ENCODE results near the gene MET.
"Not testable (repeated sequence)": the region's sequence is repeated elsewhere in the genome, so short reads cannot be mapped to it uniquely, and the experiment has no call there.

The MET gene

GRCh38 chr7:116697761-116698160 lies 25.8 kb downstream of the MET start:
- DNase-seq (ENCODE audit: low read depth, low spot score), result peak; percentile 68

- DNase-seq (ENCODE audit: low read depth, low spot score), result no peak
Observed at GRCh38 chr7:116698396-116698795, 26.4 kb downstream of the MET start.

GRCh38 chr7:116698930-116699721 lies 27.1 kb downstream of the MET start:
- no peak for DNase-seq (ENCODE audit: low read depth, low spot score)

GRCh38 chr7:116699722-116700120 lies 27.7 kb downstream of the MET start:
- no peak for DNase-seq (ENCODE audit: low read depth, low spot score)

- DNase-seq (ENCODE audit: low read depth, low spot score), result peak; percentile 74
Observed at GRCh38 chr7:116702046-116702785, 30.2 kb downstream of the MET start.

- DNase-seq (ENCODE audit: low read depth, low spot score), result no peak
Observed at GRCh38 chr7:116704650-116705228, 32.7 kb downstream of the MET start.

- DNase-seq (ENCODE audit: low read depth, low spot score), result no peak
Observed at GRCh38 chr7:116705419-116705818, 33.4 kb downstream of the MET start.

GRCh38 chr7:116706668-116707126 lies 34.7 kb downstream of the MET start:
- DNase-seq (ENCODE audit: low read depth, low spot score), result peak; percentile 79

GRCh38 chr7:116707289-116707688 lies 35.3 kb downstream of the MET start:
- DNase-seq (ENCODE audit: low read depth, low spot score), result no peak

- no peak for DNase-seq (ENCODE audit: low read depth, low spot score)
Observed at GRCh38 chr7:116708248-116708647, 36.3 kb downstream of the MET start.

GRCh38 chr7:116708861-116709260 lies 36.9 kb downstream of the MET start:
- no peak for DNase-seq (ENCODE audit: low read depth, low spot score)

GRCh38 chr7:116709336-116709735 lies 37.3 kb downstream of the MET start:
- DNase-seq (ENCODE audit: low read depth, low spot score), result no peak

- DNase-seq (ENCODE audit: low read depth, low spot score), result no peak
Observed at GRCh38 chr7:116710764-116711452, 38.9 kb downstream of the MET start.

GRCh38 chr7:116711790-116712189 lies 39.8 kb downstream of the MET start:
- no peak for DNase-seq (ENCODE audit: low read depth, low spot score)

GRCh38 chr7:116713500-116713899 lies 41.5 kb downstream of the MET start:
- no peak for DNase-seq (ENCODE audit: low read depth, low spot score)

GRCh38 chr7:116713918-116714317 lies 41.9 kb downstream of the MET start:
- DNase-seq (ENCODE audit: low read depth, low spot score), result peak; percentile 50

GRCh38 chr7:116715077-116715476 lies 43.1 kb downstream of the MET start:
- no peak for DNase-seq (ENCODE audit: low read depth, low spot score)

GRCh38 chr7:116717137-116717536 lies 45.1 kb downstream of the MET start:
- DNase-seq (ENCODE audit: low read depth, low spot score), result no peak

GRCh38 chr7:116723959-116724529 lies 52.0 kb downstream of the MET start:
- DNase-seq (ENCODE audit: low read depth, low spot score), result not testable (repeated sequence)

- DNase-seq (ENCODE audit: low read depth, low spot score), result no peak
Observed at GRCh38 chr7:116724560-116725231, 52.7 kb downstream of the MET start.

GRCh38 chr7:116726149-116726548 lies 54.2 kb downstream of the MET start:
- no peak for DNase-seq (ENCODE audit: low read depth, low spot score)
